HG03025 (cell line): ENCODE measurements around the gene WTIP.
"Not testable (repeated sequence)": the region's sequence is repeated elsewhere in the genome, so short reads cannot be mapped to it uniquely, and the experiment has no call there.

Experiments used
- ATAC-seq: cut with Tn5 transposase; IDR thresholded peaks from one replicate; pipeline ENCODE4 v1.9.1; 2021; ENCODE audit warnings: mild to moderate bottlenecking, moderate library complexity; ENCODE audit not compliant: unreplicated experiment, low FRiP score

Gene WTIP

DNA sequence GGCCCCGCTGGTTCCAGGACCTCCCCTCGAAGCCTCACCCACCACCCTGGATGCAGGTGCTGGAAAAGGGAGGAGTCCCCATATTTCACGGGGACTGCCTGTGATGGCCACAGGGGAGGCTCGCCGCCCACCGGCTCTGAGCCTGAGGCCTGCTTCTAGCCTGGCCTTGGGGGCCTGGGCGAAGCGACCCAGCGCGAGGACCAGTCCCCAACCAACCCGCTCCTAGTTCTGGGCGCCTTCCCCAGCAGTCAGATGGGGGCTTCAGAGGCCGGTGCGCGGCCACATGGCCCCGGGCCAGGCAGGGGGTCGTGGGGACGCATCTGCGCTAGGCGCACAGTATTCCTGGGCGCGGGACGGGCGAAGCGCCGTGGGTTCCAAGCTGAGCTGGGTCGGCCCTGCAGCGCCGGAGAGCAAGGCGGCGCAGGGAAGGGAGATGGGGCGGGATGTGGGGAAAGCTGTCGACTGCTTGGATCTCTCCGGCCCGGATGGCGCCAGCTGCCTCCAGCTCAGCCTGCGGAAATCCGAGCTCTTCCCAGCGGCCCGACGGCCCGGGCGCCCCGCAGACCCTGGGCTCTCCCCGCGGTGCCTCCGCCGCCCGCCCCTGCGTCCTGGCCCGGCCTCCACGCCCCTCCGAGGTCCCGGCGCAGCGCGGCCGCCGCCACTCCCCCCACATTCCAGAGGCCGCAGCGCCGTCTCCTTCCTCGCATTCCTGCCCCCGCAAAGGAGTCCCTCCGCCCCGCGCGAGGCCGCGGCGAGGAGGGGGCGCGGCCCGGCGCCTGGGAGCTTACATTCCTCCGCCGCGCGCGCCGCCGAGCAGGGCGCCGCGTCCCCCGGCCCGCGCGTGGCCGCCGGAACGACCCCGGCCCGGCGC is at the start of gene WTIP:
WTIP (plus strand) TSS at position 788 of the 871 bp plus-strand sequence. CDS start 217 bp downstream, outside the sequence.
- ATAC-seq: no peak

DNA sequence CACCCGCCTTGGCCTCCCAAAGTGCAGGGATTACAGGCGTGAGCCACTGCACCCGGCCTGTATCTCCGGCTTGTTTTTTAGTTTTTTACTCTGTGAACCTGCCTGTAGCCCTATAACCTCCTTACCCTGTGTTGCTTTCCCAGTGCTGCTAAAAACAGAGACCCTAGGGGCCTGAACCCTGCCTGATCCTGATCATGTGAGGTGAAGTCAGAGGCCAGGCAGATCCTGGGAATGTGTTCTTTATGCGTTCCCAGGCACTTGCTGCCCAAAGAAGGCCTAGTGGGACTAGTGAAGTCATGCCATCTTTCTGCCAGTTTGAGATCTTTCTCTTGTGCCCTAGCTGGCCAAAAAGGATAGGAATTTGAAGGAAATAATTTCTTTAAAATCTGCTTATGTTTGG is 48.8 kb upstream of the WTIP start:
- ATAC-seq: no peak

DNA sequence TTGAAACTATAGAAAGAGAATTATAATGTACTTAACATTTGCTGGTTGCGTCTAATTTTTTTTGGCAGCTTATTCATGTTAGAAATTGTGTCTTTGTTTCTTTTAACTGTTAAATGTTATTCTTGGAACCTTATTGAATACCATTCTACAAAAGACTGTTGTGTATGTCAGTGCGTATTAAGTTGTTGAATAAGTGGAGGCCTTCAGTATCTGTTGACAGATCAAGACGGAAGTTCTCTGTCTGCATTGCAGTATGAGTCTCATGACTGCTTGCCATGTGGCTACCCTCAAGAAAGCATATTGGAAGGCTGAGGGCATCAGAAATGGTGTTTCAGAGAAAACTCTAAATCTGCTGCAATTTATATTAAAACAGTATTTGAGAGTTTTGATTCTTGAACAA is 44.8 kb upstream of the WTIP start:
- no peak for ATAC-seq

DNA sequence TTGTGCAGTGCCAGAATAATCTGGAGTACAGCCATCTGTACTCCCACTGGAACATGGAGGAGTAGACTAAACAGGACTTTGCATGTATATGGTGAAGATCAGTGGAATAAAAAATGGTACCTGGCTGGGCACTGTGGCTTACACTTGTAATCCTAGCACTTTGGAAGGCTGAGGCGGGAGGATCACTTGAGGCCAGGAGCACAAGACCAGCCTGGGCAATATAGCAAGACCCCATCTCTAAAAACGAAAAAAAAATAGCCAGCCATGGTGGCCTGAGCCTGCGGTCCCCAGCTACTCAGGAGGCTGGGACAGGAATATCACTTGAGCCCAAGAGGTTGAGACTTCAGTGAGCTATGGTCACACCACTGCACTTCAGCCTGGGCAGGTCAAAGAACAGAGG is 33.4 kb upstream of the WTIP start:
- ATAC-seq: no peak

DNA sequence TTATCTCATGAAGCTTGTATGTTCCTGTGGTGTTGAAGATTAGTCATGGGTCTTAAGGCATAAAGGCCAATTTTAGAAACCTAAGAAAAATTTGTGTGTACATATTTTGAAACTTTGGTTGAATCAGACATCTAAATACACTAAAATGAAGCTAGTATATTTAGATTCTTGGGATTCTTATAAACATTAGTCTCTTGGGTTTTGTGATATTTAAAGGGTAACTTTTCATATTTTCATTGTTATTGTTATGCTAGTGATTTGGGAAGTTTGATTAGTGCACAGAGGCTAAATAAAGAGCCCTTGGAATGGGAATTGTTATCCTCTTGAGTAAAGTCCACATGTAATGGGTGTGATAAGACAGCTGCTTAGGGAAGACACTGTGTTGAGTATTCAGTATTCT is 28.8 kb upstream of the WTIP start:
- no peak for ATAC-seq

DNA sequence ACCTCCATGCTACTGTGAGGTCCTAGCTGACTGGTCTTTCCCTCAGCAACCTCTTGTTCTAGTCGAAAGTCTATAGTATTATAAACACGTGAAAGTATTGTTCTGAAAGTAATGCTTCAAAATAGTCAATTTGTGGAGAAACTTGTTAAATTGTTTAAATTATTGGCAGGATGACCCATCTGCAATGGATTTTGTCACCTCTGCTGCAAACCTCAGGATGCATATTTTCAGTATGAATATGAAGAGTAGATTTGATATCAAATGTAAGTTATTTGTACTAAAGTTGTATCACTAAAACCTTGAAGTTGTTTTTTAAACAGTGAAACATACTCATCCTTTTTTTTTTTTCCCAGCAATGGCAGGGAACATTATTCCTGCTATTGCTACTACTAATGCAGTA is 27.5 kb upstream of the WTIP start:
- no peak for ATAC-seq

DNA sequence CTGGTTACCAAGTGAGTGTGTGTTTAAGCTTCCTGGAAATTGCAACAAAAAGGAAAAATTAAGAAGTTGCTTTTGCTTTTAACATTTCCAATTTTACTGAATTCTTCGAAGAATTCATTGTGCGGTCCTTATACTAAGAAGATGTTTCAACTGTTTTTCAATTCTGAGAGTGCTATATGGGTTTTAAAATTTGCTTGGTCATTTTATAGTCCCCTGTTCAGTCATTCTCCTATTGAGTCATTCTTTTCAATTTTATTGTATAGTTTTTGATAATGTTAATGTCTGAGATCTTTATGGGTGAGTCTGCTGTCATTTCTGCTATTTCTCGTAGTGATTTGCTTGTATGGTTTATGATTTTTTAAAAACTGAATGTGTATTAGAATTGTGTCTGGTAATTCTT is 26.9 kb upstream of the WTIP start:
- no peak for ATAC-seq

DNA sequence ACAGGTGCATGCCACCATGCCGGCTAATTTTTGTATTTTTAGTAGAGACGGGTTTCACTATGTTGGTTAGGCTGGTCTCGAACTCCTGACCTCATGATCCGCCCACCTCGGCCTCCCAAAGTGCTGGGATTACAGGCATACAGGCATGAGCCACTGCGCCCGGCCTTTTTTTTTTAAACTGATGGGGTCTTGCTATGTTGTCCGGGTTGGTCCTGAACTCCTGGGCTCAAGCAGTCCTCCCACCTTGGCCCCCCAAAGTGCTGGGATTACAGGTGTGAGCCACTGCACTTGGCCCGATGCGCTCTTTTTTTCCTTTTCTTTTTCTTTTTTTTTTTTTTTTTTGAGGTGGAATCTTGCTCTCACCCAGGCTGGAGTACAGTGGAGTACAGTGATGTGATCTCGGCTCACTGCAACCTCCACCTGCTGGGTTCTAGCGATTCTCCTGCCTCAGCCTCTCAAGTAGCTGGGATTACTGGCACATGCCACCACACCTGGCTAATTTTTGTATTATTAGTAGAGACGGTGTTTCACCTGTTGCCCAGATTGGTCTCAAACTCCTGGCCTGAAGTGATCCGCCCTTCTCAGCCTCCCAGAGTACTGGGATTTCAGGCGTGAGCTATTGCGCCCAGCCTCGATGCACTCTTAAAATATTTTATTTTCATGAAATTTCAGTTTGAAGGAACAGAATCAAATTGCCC is 25.6 kb upstream of the WTIP start:
- ATAC-seq: not testable (repeated sequence)

DNA sequence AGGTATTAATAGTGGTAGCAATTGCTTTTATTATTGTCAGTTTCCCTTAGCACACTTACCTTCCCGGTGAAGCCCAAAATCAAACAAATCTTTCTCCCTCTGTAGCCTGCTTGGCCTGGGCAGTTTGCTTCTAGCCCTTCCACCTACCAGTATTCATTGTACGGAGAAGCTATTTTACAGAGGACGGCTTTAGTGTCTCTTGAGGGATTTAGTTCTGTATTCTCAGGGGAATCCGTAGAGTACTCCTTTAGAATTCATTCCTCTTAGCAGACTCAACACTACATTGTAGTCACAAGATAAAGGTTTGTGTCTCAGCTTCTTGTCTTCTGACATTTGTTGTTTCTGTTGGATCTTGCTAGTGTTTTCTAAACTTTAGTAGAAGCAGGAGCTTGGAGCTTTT is 24.1 kb upstream of the WTIP start:
- ATAC-seq: no peak

DNA sequence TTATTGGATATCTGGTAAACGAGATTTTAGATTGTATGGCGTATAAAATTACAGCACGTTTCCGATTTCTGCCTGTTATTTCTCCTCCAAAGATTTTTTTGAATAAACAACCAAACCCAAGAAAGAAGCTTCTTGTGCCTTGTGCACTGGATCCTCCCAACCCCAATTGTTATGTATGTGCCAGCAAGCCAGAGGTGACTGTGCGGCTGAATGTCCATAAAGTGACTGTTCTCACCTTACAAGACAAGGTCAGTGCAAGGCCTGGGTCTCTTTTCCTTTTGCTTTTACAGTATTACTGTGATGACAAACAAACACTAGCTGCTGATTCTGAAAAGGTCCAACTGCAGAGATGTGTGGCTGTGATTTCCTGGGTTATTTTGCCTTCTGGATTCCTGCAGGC is 22.9 kb upstream of the WTIP start:
- ATAC-seq: no peak

DNA sequence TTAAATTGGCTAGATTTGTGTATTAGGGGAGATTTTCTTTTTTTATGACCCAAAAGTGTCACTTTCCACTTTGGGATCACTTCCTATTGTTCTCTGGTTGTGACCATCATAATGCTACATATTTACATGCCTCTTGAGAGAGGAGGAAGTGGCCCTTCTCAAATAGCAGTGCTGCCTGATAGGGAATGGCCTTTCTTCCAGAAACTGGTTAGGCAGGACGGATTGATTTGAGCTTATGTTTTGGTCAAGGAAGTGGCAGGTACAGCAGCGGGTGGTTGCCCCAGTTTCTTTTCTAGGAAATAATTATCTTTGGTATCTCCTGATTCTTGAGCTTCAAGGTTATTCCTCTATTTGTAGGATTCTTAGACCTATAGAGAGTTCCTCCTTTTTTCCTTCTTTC is 21.9 kb upstream of the WTIP start:
- no peak for ATAC-seq

DNA sequence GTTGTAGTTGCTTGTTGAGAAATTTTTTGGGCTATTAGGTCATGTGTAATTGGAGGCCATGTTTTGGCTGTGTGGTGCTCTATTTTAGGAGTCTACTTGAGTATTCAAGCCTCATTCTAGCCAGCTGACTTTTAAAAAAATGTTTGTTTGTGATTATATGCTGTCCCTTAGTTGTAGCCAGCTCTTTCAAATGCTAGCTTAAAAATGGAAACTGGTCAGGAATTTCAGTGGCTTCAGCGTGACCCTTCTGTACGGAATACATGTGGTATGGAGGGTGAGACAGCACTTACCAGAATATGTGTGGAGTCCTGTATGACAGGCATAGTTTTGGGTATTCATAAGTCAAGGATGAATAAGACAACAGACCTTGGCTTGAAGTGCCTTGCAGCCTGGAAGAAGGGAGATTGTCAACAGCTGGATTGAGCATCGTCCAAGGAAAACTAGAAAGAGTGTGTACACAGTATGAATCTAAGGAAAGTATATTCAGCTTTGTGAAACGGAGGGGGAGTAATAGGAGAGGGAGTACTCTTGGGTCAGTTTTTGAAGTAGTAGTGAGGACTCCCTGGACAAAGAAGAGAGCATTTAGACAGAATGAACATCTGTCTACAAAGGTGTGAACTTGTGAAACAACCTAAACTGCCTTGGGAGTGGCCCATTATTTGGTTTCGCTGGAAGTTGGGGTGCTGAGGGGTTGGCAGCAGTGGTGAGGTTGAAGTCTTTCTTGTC is 20.0 kb upstream of the WTIP start:
- no peak for ATAC-seq

DNA sequence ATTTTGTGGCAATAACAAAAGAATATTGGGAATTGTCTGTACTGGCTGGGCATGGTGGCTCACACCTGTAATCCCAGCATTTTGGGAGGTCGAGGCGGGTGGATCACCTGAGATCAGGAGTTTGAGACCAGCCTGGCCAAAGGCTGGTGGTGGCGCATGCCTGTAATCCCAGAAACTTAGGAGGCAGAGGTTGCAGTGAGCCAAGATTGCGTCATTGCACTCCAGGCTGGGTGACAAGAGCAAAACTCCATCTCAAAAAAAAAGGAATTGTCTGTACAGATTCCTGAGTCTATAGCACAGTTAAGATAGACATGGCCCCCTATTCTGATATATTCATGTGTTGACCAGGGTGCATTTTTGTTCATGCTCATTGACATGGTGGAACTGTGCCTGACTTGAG is 16.8 kb upstream of the WTIP start:
- ATAC-seq: not testable (repeated sequence)

DNA sequence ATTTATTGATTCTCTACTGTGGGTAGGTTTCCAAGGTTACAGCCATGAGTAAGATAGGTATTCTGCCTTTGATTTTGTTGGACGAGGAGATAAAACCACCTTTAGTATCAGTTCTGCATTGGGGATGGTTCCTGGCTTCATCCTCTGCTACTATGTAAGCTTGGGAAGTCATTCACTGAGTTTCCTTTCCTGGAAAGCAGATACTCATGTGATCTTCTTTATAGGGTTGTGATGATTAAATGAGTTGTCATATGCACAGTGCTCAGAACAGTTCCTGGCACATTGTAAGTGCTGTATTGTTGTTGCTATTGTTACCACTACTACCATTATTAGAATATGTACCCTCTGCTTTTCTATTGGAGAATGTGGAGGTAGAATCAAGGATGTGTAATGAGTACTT is 13.1 kb upstream of the WTIP start:
- no peak for ATAC-seq

DNA sequence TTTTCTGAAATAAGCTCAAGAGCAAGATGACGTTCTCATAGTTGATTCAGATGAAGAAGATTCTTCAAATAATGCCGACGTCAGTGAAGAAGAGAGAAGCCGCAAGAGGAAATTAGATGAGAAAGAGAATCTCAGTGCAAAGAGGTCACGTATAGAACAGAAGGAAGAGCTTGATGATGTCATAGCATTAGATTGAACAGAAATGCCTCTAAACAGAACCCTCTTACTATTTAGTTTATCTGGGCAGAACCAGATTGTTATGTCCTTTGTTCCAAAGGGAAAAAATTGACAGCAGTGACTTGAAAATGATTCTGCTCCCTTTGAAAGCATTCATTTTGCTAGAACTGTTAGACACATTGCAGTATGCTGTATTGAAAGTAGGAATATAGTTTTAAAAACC is 12.5 kb upstream of the WTIP start:
- not testable (repeated sequence) for ATAC-seq

DNA sequence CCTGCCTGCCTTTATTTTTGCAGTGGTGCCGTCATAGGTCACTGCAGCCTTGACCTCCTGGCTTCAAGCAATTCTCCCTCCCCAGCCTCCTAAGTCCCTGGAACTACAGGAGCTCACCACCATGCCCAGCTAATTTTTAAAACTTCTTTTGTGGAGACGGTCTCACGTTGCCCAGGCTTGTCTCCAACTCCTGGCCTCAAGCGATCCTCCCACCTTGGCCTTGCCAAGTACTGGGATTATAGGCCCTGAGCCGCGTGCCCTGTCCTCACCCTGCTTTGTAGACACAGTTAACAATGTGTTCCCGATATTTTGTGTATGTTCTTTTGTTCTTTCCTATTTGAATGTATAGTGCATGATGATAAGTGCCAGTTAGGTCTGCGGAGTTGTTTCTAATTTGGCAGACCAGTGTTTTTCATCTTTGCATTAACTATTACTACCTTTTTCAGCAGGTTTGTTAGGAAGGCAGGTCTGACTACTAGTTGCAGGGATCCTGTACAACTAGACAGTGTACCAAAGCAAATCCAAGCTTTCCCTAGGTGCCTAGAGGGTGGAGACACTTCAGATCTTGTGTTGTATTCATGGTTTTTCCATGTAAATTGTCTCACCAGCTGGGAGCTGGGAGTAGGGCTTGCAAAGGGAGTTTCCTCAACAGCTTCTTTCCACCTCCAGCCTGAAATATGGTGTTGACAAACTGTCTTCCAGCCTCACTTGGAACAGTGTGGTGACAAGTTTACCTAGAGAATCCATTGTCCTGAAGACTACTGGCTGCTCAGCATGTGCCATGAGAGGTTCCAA is 9.5 kb upstream of the WTIP start:
- no peak for ATAC-seq

DNA sequence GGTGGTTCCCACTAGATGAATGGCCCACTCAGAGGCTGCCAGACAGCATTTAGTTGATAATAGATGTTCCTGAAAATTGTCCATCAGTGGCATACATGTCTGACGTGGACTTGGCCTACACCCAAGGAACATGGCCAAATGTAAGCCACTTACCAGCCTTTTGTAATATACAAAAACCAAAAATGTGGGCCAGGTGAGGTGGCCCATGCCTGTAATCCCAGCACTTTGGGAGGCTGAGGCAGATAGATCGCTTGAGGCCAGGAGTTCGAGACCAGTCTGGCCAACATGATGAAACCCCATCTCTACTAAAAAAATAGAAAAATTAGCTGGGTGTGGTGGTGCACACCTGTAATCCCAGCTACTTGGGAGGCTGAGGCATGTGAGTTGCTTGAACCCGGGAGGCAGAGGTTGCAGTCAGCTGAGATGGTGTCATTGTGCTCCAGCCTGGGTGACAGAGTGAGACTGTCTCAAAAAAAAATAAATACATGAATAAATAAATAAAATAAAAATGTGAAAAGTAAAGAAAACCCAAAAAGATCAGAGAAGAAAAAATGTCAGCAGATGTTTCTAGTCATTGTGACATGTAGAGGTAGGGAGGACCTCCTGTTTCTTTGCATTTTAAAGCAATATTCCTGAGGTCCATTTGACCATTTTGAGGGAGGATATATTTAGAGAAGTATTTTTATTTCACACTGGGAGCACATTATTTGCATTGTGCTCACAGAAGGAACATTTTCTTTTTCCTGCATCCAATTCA is 7.1 kb upstream of the WTIP start:
- no peak for ATAC-seq

DNA sequence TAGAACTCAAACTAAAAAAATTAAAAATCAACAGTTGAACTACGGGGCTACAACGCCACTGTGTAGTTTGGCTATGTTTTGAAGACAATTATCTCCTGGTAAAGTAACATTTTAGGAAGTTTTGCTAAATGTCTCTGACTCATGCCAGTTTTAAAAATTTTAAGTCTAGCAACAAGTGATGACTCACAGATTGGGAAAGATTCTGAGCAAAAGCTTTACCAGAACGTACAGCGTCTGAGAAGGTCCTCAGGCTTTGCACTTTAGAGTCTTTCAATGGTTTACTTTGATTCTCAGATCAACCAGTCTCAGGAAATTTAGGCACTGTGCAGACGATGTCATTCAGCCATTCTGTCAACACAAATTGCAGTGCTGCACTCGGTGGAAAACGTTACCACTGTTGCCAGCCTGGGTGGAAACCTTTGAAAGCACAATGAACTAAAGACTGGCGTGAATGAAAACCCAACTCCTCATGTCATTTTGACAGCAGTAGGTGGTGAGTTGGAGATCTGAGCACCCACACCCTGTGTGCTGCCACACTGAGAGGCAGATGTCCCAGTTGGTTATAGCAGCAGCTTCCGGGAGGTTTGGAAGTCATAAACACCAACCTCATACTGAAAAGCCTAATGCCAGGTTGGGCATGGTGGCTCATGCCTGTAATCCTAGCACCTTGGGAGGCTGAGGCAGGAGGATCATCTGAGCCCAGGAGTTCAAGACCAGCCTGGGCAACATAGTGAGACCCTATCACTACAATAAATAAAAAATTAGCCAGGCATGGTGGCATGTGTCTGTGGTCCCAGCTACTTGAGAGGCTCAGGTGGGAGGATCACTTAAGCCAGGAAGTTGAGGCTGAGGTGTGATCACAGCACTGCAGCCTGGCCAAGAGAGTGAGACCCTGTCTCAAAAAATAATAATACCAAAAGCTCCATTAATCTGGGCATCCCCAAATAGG is 6.3 kb upstream of the WTIP start:
- no peak for ATAC-seq
